HepG2 (cell line): ENCODE results near the gene LRRC28. TPM values are rescaled to one million over a fixed set of nuclear protein-coding genes. Genes with fewer than 3 reads are reported as not detected.

ENCODE experiments used
- ATAC-seq: fragments of 200-7000 bp; cut with Tn5 transposase; 3 replicates; pipeline ENCODE4 v1.9.1; 2020; ENCODE audit warnings: mild to moderate bottlenecking, moderate library complexity
- BruUV-seq: library from RNA; stranded (reverse); fragments of 400-500 nt; replicated peaks from 2 replicates; lab custom pipeline; 2021; lab: Mats Ljungman, UMichigan
- CTCF ChIA-PET: fragments of 300-600 bp; formaldehyde crosslinking; extraction: SDS; loops from one replicate; lab custom pipeline; 2021; ENCODE audit warnings: low total read pairs, inconsistent platforms, low intra/inter-chr PET ratio; lab: Yijun Ruan, JAX
- POLR2A ChIA-PET: fragments of 350-600 bp; sonication (Branson Sonifier 250); formaldehyde crosslinking; loops from one replicate; lab custom pipeline; 2020; ENCODE audit warnings: antibody characterized with exemption, inconsistent platforms; lab: Yijun Ruan, JAX
- DNase-seq: peaks from one replicate; pipeline ENCODE4 v3.0.0-alpha.2; 2015; ENCODE audit warnings: low spot score
- FAIRE-seq: peaks from 3 replicates; lab custom pipeline; 2011; peaks lifted over from hg19 to GRCh38; lab: Jason Lieb, UNC
- H2AFZ ChIP-seq: one replicate; pipeline ENCODE4 v1.6.1; 2011; ENCODE audit warnings: low read length, inconsistent platforms
- H3K27ac ChIP-seq: fragments of 300-600 bp; 3 replicates; pipeline ENCODE4 v1.8.0; 2011; ENCODE audit warnings: mixed run types, mild to moderate bottlenecking, mixed read lengths, low read length, inconsistent platforms; ENCODE audit not compliant: insufficient read depth; ENCODE audit errors: extremely low read length
- H3K27me3 ChIP-seq, 2 experiments: fragments of 200-600 bp in 1 of 2; 2 replicates in 1 of 2; 3 replicates in 1 of 2; pipeline versions ENCODE4 v1.6.0 to v1.8.0; 2011; ENCODE audit warnings: low read length in 2 of 2, mild to moderate bottlenecking in 2 of 2, moderate library complexity in 2 of 2, inconsistent platforms in 1 of 2; ENCODE audit not compliant: insufficient read depth in 2 of 2, control insufficient read depth in 1 of 2
- H3K36me3 ChIP-seq, 2 experiments: fragments of 200-600 bp in 1 of 2; replicated peaks in 1 of 2; 2 replicates in 1 of 2; 3 replicates in 1 of 2; pipeline versions ENCODE4 v1.5.1 to v1.8.0; 2011; ENCODE audit warnings: low read length in 2 of 2, inconsistent platforms in 1 of 2; ENCODE audit not compliant: insufficient read depth in 2 of 2, control insufficient read depth in 1 of 2
- H3K4me1 ChIP-seq: 2 replicates; pipeline ENCODE4 v1.5.1; 2012; ENCODE audit warnings: low read length, inconsistent platforms; ENCODE audit not compliant: insufficient read depth
- H3K4me2 ChIP-seq: 2 replicates; pipeline ENCODE4 v1.6.0; 2011; ENCODE audit warnings: low read depth, low read length, inconsistent platforms
- H3K4me3 ChIP-seq, 3 experiments: fragments of 200-600 bp in 1 of 3; sonication (generic), shearing (Covaris generic) in 1 of 3; replicated peaks in 1 of 3; 2 replicates each; pipeline ENCODE4 v1.5.1; 2011 to 2016; ENCODE audit warnings: low read length in 3 of 3, inconsistent platforms in 2 of 3, low read depth in 2 of 3, mild to moderate bottlenecking in 2 of 3, control low read depth in 1 of 3, mixed read lengths in 1 of 3; ENCODE audit not compliant: insufficient read depth in 1 of 3
- H3K79me2 ChIP-seq: one replicate; pipeline ENCODE4 v1.6.1; 2011; ENCODE audit warnings: low read length, inconsistent platforms; ENCODE audit not compliant: insufficient read depth
- H3K9ac ChIP-seq: 2 replicates; pipeline ENCODE4 v1.6.0; 2011; ENCODE audit warnings: mild to moderate bottlenecking, low read depth, low read length, inconsistent platforms; ENCODE audit not compliant: insufficient read depth
- H3K9me3 ChIP-seq: 2 replicates; pipeline ENCODE4 v1.5.1; 2012; ENCODE audit warnings: mild to moderate bottlenecking, low read length
- H4K20me1 ChIP-seq: 2 replicates; pipeline ENCODE4 v1.6.0; 2011; ENCODE audit warnings: inconsistent platforms, mild to moderate bottlenecking, low read length, moderate library complexity; ENCODE audit not compliant: insufficient read depth
- CTCF ChIP-seq: sonication (generic); formaldehyde crosslinking; IDR thresholded peaks from 2 replicates; pipeline ENCODE4 v1.5.0; 2020; ENCODE audit warnings: mild to moderate bottlenecking, missing genetic modification reagents, moderate library complexity
- FOXA3 ChIP-seq: IDR thresholded peaks from 2 replicates; pipeline ENCODE4 v1.6.1; 2016; ENCODE audit warnings: missing genetic modification reagents, missing compliant biosample characterization
- IKZF4 ChIP-seq: sonication (generic); formaldehyde crosslinking; IDR thresholded peaks from 2 replicates; pipeline ENCODE4 v1.5.1; 2020; ENCODE audit warnings: borderline replicate concordance, mild to moderate bottlenecking, low read depth, missing genetic modification reagents; ENCODE audit errors: not compliant biosample characterization
- KDM5B ChIP-seq: sonication (generic); formaldehyde crosslinking; IDR thresholded peaks from 2 replicates; pipeline ENCODE4 v1.4.0; 2020; ENCODE audit warnings: missing genetic modification reagents, mild to moderate bottlenecking, borderline replicate concordance
- MAFG ChIP-seq: sonication (generic); formaldehyde crosslinking; IDR thresholded peaks from 2 replicates; pipeline ENCODE4 v1.5.1; 2020; ENCODE audit warnings: mild to moderate bottlenecking, missing genetic modification reagents
- MIER3 ChIP-seq: IDR thresholded peaks from 2 replicates; pipeline ENCODE4 v1.6.1; 2016; ENCODE audit warnings: missing compliant biosample characterization, borderline replicate concordance
- NFE2 ChIP-seq: sonication (generic); formaldehyde crosslinking; IDR thresholded peaks from 2 replicates; pipeline ENCODE4 v1.4.0; 2020; ENCODE audit warnings: missing genetic modification reagents
- NONO ChIP-seq, 2 experiments: fragments of 450-650 bp in 1 of 2; sonication (generic) in 1 of 2; formaldehyde crosslinking in 1 of 2; IDR thresholded peaks in 1 of 2; conservative IDR thresholded peaks in 1 of 2; 2 replicates each; pipeline versions ENCODE4 v1.6.1 to v1.8.0; 2017 to 2022; ENCODE audit warnings: mild to moderate bottlenecking in 1 of 2, missing genetic modification reagents in 1 of 2, moderate library complexity in 1 of 2
- ONECUT2 ChIP-seq: sonication (generic); formaldehyde crosslinking; IDR thresholded peaks from 2 replicates; pipeline ENCODE4 v1.4.0; 2020; ENCODE audit warnings: missing genetic modification reagents
- SMC3 ChIP-seq: IDR thresholded peaks from 2 replicates; pipeline ENCODE4 v1.6.1; 2011; ENCODE audit warnings: low read length, improper control_type of control experiment
- SP4 ChIP-seq: sonication (generic); formaldehyde crosslinking; IDR thresholded peaks from 2 replicates; pipeline ENCODE4 v1.8.1; 2023; ENCODE audit warnings: mild to moderate bottlenecking, missing genetic modification reagents
- STAG1 ChIP-seq: sonication (generic); formaldehyde crosslinking; IDR thresholded peaks from 2 replicates; pipeline ENCODE4 v1.4.0; 2020; ENCODE audit warnings: missing genetic modification reagents
- ZFP91 ChIP-seq: sonication (generic); formaldehyde crosslinking; IDR thresholded peaks from 2 replicates; pipeline ENCODE4 v1.9.0; 2022; ENCODE audit warnings: missing genetic modification reagents, mild to moderate bottlenecking, borderline replicate concordance
- ZNF235 ChIP-seq: sonication (generic); formaldehyde crosslinking; IDR thresholded peaks from 2 replicates; pipeline ENCODE4 v1.8.1; 2023; ENCODE audit warnings: mild to moderate bottlenecking, missing genetic modification reagents, borderline replicate concordance
- ZNF510 ChIP-seq: sonication (generic); formaldehyde crosslinking; IDR thresholded peaks from 2 replicates; pipeline ENCODE4 v1.4.0; 2020; ENCODE audit warnings: low read depth, mild to moderate bottlenecking, missing genetic modification reagents
- ZNF552 ChIP-seq: sonication (generic); formaldehyde crosslinking; IDR thresholded peaks from 2 replicates; pipeline ENCODE4 v1.9.0; 2022; ENCODE audit warnings: missing genetic modification reagents, mild to moderate bottlenecking, borderline replicate concordance
- ZNF557 ChIP-seq: sonication (generic); formaldehyde crosslinking; IDR thresholded peaks from 2 replicates; pipeline ENCODE4 v1.4.0; 2020; ENCODE audit warnings: missing genetic modification reagents
- WGBS: methylation state at CpG from one replicate; pipeline ENCODE4 v1.1.6; 2017; ENCODE audit warnings: low lambda C conversion rate; 5-methylcytosine and 5-hydroxymethylcytosine counted together
- in situ Hi-C: cut with HindIII; loops from 2 replicates; pipeline ENCODE4 v1.10.0; 2017; ENCODE audit warnings: low pct_unique_long_range_greater_than_20kb; ENCODE audit not compliant: extremely low pct_ligation_motif_present
- intact Hi-C: fragments of 100-400 bp; cut with micrococcal nuclease; formaldehyde crosslinking; loops from one replicate; pipeline ENCODE4 v1.10.0; 2022; ENCODE audit not compliant: unreplicated experiment
- polyA plus RNA-seq, 8 experiments: library from polyadenylated mRNA; depleted of rRNA in 3 of 8; stranded (reverse) in 7 of 8; unstranded in 1 of 8; fragments of >200 nt; fragmentation: Illumina TruSeq in 4 of 8; extraction: Trizol in 4 of 8; gene quantifications; 2 replicates each; pipeline versions ENCODE4 v1.2.1 to v1.2.3, GENCODE V29; 2011 to 2016; ENCODE audit warnings: low read depth in 4 of 8, missing spikeins in 1 of 8, mixed read lengths in 1 of 8; ENCODE audit not compliant: insufficient read depth in 1 of 8
- total RNA-seq, 5 experiments: library from RNA; depleted of rRNA; stranded (reverse); fragments of >200 nt; fragmentation: Illumina TruSeq; extraction: Trizol; gene quantifications; 2 replicates each; pipeline ENCODE4 v1.2.3, GENCODE V29; 2016; ENCODE audit warnings: low read depth in 1 of 5
- TF ChIP-seq, protein P1 (sequence below): sonication (generic); formaldehyde crosslinking; IDR thresholded peaks from 2 replicates; pipeline ENCODE4 v1.4.0; 2020; ENCODE audit warnings: mild to moderate bottlenecking, low read depth, missing genetic modification reagents
- TF ChIP-seq, protein P2 (sequence below): sonication (generic); formaldehyde crosslinking; IDR thresholded peaks from 2 replicates; pipeline ENCODE4 v1.8.1; 2023; ENCODE audit warnings: missing genetic modification reagents, mild to moderate bottlenecking, borderline replicate concordance
- TF ChIP-seq, protein P3 (sequence below): sonication (generic); formaldehyde crosslinking; IDR thresholded peaks from 2 replicates; pipeline ENCODE4 v1.4.0; 2020; ENCODE audit warnings: mild to moderate bottlenecking, missing genetic modification reagents

The LRRC28 gene
- total and polyA plus RNA-seq, 2 of the 13 experiments (the other 11 are each of a cell fraction or from before 2014, with no cell fraction given), result 17.5 to 21.3 TPM

DNA sequence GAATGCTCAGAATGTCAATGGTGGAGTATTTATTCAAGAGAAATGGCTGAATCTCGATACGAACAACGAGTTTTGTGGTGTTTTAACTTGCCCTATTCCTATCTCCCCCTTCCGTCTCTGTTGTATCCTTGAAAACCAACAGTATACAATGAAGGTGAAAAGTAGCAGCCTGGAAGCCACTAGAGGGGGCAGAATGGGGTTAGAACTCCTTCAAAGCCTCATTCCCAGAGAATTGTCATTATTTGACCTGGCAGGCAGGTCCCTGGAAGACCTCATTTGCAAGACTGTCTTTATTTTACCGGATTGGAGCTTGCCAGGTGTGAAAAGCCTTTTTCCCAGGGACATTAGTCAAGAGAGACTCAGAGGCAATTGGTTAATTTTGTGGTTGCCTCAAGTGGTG lies 139.4 kb downstream of the LRRC28 start:
- Histone ChIP-seq H3K9ac (no peak overlapping the region), H3K27ac (no peak overlapping the region), H3K4me2 (no peak overlapping the region), H3K4me1 (peaks cover 14% of the 10 kb centered on the region), H4K20me1 (no peaks in the 10 kb centered on the region), H3K4me3 (no peak overlapping the region), H3K36me3 (no peaks in the 10 kb centered on the region), H2AFZ (no peak overlapping the region), H3K9me3 (no peaks in the 10 kb centered on the region; the same call in 1 of the 2 replicates), H3K79me2 (no peaks in the 10 kb centered on the region), H3K27me3 (no peaks in the 10 kb centered on the region)
- POLR2A ChIA-PET, result no interaction called here
- in situ Hi-C loops, result no loop called here
- intact Hi-C loops, result loop anchor here (5.0 kb wide), 2 partner anchors 103 to 312 kb away; no protein-coding TSS in a partner anchor
- no TSS peak for BruUV-seq
- DNase-seq (peak; percentile 27), ATAC-seq (peak; percentile 72), FAIRE-seq (no peak)
- WGBS, result 50% methylated on average over 5 of the region's 5 CpGs
- CTCF ChIA-PET, result no interaction called here
- TF ChIP-seq ZNF557 (CRISPR knock-in tag), result no peak
- no peak for TF ChIP-seq MIER3 (CRISPR knock-in tag)
- no peak for TF ChIP-seq ZNF235
- TF ChIP-seq SP4 (CRISPR knock-in tag), result no peak
- TF ChIP-seq IKZF4, result no peak
- TF ChIP-seq KDM5B (CRISPR knock-in tag), result no peak
- no peak for TF ChIP-seq MAFG (CRISPR knock-in tag)
- no peak for TF ChIP-seq NFE2 (CRISPR knock-in tag)
- TF ChIP-seq, protein P1, sequence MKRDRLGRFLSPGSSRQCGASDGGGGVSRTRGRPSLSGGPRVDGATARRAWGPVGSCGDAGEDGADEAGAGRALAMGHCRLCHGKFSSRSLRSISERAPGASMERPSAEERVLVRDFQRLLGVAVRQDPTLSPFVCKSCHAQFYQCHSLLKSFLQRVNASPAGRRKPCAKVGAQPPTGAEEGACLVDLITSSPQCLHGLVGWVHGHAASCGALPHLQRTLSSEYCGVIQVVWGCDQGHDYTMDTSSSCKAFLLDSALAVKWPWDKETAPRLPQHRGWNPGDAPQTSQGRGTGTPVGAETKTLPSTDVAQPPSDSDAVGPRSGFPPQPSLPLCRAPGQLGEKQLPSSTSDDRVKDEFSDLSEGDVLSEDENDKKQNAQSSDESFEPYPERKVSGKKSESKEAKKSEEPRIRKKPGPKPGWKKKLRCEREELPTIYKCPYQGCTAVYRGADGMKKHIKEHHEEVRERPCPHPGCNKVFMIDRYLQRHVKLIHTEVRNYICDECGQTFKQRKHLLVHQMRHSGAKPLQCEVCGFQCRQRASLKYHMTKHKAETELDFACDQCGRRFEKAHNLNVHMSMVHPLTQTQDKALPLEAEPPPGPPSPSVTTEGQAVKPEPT, result no peak
- TF ChIP-seq ZFP91 (CRISPR knock-in tag), result no peak
- peak; percentile 49 for TF ChIP-seq STAG1
- TF ChIP-seq, protein P2, sequence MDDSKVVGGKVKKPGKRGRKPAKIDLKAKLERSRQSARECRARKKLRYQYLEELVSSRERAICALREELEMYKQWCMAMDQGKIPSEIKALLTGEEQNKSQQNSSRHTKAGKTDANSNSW, result no peak
- TF ChIP-seq FOXA3, result no peak
- 0 out of 2 replicates have a peak, but pooled peaks have one; percentile 35 for TF ChIP-seq SMC3
- no peak for TF ChIP-seq NONO (IDR thresholded peaks at IDR 0.05)
- no peak for TF ChIP-seq NONO (CRISPR knock-in tag; conservative IDR thresholded peaks at IDR 0.05)
- no peak for TF ChIP-seq ZNF552
- no peak for TF ChIP-seq ZNF510 (CRISPR knock-in tag)
- TF ChIP-seq, protein P3, sequence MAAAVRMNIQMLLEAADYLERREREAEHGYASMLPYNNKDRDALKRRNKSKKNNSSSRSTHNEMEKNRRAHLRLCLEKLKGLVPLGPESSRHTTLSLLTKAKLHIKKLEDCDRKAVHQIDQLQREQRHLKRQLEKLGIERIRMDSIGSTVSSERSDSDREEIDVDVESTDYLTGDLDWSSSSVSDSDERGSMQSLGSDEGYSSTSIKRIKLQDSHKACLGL (CRISPR knock-in tag), result no peak
- TF ChIP-seq CTCF (CRISPR knock-in tag), result peak; percentile 45
- no peak for TF ChIP-seq ONECUT2 (CRISPR knock-in tag)
